ENCODE measurements around the gene RBM34.

RBM34 gene

GRCh38 chr1:235106457-235106856 lies 54.6 kb downstream of the RBM34 start:
- H3K27ac ChIP-seq: no peak overlapping the region
- TF ChIP-seq ZFX (IDR thresholded peaks at IDR 0.05) (no peak), CTCF (conservative IDR thresholded peaks at IDR 0.05) (no peak)

- no peak for TF ChIP-seq ZFX (IDR thresholded peaks at IDR 0.05)
- TF ChIP-seq CTCF (conservative IDR thresholded peaks at IDR 0.05): no peak
- no peak overlapping the region for H3K27ac ChIP-seq
Measured at GRCh38 chr1:235105051-235106043, 55.7 kb downstream of the RBM34 start.

- H3K27ac ChIP-seq: no peak overlapping the region
- TF ChIP-seq ZFX (IDR thresholded peaks at IDR 0.05) (no peak), CTCF (conservative IDR thresholded peaks at IDR 0.05) (no peak)
Measured at GRCh38 chr1:235102993-235103411, 58.0 kb downstream of the RBM34 start.

GRCh38 chr1:235102259-235102582 lies 58.8 kb downstream of the RBM34 start:
- TF ChIP-seq ZFX (IDR thresholded peaks at IDR 0.05) (no peak), CTCF (conservative IDR thresholded peaks at IDR 0.05) (no peak)
- no peak overlapping the region for H3K27ac ChIP-seq

- no peak overlapping the region for H3K27ac ChIP-seq
Measured at GRCh38 chr1:235101558-235102258, 59.3 kb downstream of the RBM34 start.

GRCh38 chr1:235100194-235100772 lies 60.8 kb downstream of the RBM34 start:
- H3K27ac ChIP-seq: no peak overlapping the region
- TF ChIP-seq CTCF (conservative IDR thresholded peaks at IDR 0.05): no peak
- no peak for TF ChIP-seq ZFX (IDR thresholded peaks at IDR 0.05)

More at GRCh38 chr1:235101558-235102258, 59.3 kb downstream of the RBM34 start:
- TF ChIP-seq CTCF (conservative IDR thresholded peaks at IDR 0.05) (no peak), ZFX (IDR thresholded peaks at IDR 0.05) (no peak)

GRCh38 chr1:235098991-235099390 lies 62.1 kb downstream of the RBM34 start:
- no peak overlapping the region for H3K27ac ChIP-seq

More at GRCh38 chr1:235098991-235099390, 62.1 kb downstream of the RBM34 start:
- no peak for TF ChIP-seq ZFX (IDR thresholded peaks at IDR 0.05)
- TF ChIP-seq CTCF (conservative IDR thresholded peaks at IDR 0.05): no peak

Measured in C4-2B (cell line).